Aorta (tissue), 5 donors: ENCODE data around the gene MRRF. TPM values are rescaled to one million over a fixed set of nuclear protein-coding genes. Genes with fewer than 3 reads are reported as not detected.
A peak's percentile ranks its signal among the peaks of the same experiment; 100 is the strongest.
"Not testable (repeated sequence)": the region's sequence is repeated elsewhere in the genome, so short reads cannot be mapped to it uniquely, and the experiment has no call there.

ENCODE experiments used
- ATAC-seq: fragments of 200-7000 bp; cut with Tn5 transposase; one replicate; pipeline ENCODE4 v1.9.1; 2022; ENCODE audit warnings: moderate library complexity; ENCODE audit not compliant: low FRiP score
- DNase-seq, 2 donors: peaks; one replicate each; pipeline ENCODE4 v3.0.0-alpha.2; 2020
- H3K27ac ChIP-seq, 2 donors: one replicate each; pipeline ENCODE4 v1.5.1; 2013; ENCODE audit warnings: low read length in 2 of 2, mild to moderate bottlenecking in 2 of 2, moderate library complexity in 2 of 2, control low read depth in 1 of 2, inconsistent platforms in 1 of 2, low read depth in 1 of 2
- H3K27me3 ChIP-seq, 2 donors: one replicate each; pipeline ENCODE4 v1.6.1; 2013; ENCODE audit warnings: control low read depth in 1 of 2, low read length in 1 of 2, mild to moderate bottlenecking in 1 of 2, moderate library complexity in 1 of 2; ENCODE audit not compliant: insufficient read depth in 2 of 2, control insufficient read depth in 1 of 2
- H3K36me3 ChIP-seq, 2 donors: one replicate each; pipeline ENCODE4 v1.6.1; 2013; ENCODE audit warnings: control low read depth in 1 of 2, low read length in 1 of 2, mild to moderate bottlenecking in 1 of 2; ENCODE audit not compliant: insufficient read depth in 2 of 2, control insufficient read depth in 1 of 2
- H3K4me1 ChIP-seq, 2 donors: one replicate each; pipeline ENCODE4 v1.6.1; 2013; ENCODE audit warnings: low read length in 2 of 2, control low read depth in 1 of 2, mild to moderate bottlenecking in 1 of 2, moderate library complexity in 1 of 2; ENCODE audit not compliant: insufficient read depth in 2 of 2, control insufficient read depth in 1 of 2
- H3K4me3 ChIP-seq, 2 donors: one replicate each; pipeline ENCODE4 v1.5.1; 2013; ENCODE audit warnings: low read length in 2 of 2, control low read depth in 1 of 2, mild to moderate bottlenecking in 1 of 2
- H3K9me3 ChIP-seq: one replicate; pipeline ENCODE4 v1.6.1; 2013; ENCODE audit warnings: mild to moderate bottlenecking, low read length; ENCODE audit not compliant: control insufficient read depth
- WGBS, 2 donors: extraction: QIAGEN DNeasy Blood & Tissue Kit; methylation state at CpG; one replicate each; pipeline ENCODE4 v1.1.7; 2013; 5-methylcytosine and 5-hydroxymethylcytosine counted together
- intact Hi-C, 2 donors: fragments of 100-400 bp; cut with DNase I; formaldehyde crosslinking; loops; one replicate each; pipeline versions ENCODE4 v1.14.2 to v1.15.0; 2022
- polyA plus RNA-seq, 2 donors: library from polyadenylated mRNA; stranded (reverse); fragments of 200-250 nt; gene quantifications; one replicate each; pipeline ENCODE4 v1.2.3, GENCODE V29; 2013
- total RNA-seq, 2 donors: library from RNA; stranded (reverse); fragmentation: NEBNext Ultra II Directional; extraction: Animal tissue kit (Norgen Biotek cat#: 25700); gene quantifications; one replicate each; pipeline ENCODE4 v1.2.1, GENCODE V29; 2021
- donor health status: healthy with polysubstance abuse.
- donor health status: Bipolar disorder and iron deficiency.
- donor health status: DM: no; HTN: no; CAD: no.
- donor health status: DM: no; HTN: no; CAD: no.
- donor health status: DM: yes; HTN: yes; CAD: no.

The MRRF gene
- total and polyA plus RNA-seq, 4 donors, result 18.7 to 28.7 (median 20.5) TPM

GRCh38 chr9:122348791-122349190 is 84.1 kb downstream of the MRRF start:
- no peak for ATAC-seq
- H3K9me3 ChIP-seq, result no peaks in the 10 kb centered on the region
- no peak overlapping the region for H3K27ac ChIP-seq
- 78 to 83% methylated on average over 2 of the region's 2 CpGs for WGBS, 2 donors
- no peaks in the 10 kb centered on the region for H3K27me3 ChIP-seq
- DNase-seq, result no peak
- H3K4me1 ChIP-seq, result no peaks in the 10 kb centered on the region
- no peak overlapping the region for H3K4me3 ChIP-seq
- H3K36me3 ChIP-seq, result no peaks in the 10 kb centered on the region
- intact Hi-C loops, result loop anchor here in 1 of 2 donors (10.0 kb wide), 1 partner anchor 106 kb away; no protein-coding TSS in a partner anchor

GRCh38 chr9:122349201-122349600 is 84.5 kb downstream of the MRRF start:
- ATAC-seq (no peak), DNase-seq (peak in 1 of 2 donors; percentile 25)
- no peak overlapping the region for H3K27ac ChIP-seq
- intact Hi-C loops, result loop anchor here in 1 of 2 donors (10.0 kb wide), 1 partner anchor 106 kb away; no protein-coding TSS in a partner anchor
- H3K36me3 ChIP-seq, result no peaks in the 10 kb centered on the region
- no peaks in the 10 kb centered on the region for H3K27me3 ChIP-seq
- H3K4me3 ChIP-seq, result no peak overlapping the region
- no peaks in the 10 kb centered on the region for H3K4me1 ChIP-seq
- 84 to 85% methylated on average over 4 of the region's 4 CpGs for WGBS, 2 donors
- no peaks in the 10 kb centered on the region for H3K9me3 ChIP-seq

- no peak overlapping the region for H3K4me3 ChIP-seq
- H3K27me3 ChIP-seq, result no peaks in the 10 kb centered on the region
- intact Hi-C loops, result loop anchor here (1.0 to 5.0 kb wide), 4 partner anchors 225 to 462 kb away; no protein-coding TSS in a partner anchor
- no peak overlapping the region for H3K27ac ChIP-seq
- no peaks in the 10 kb centered on the region for H3K36me3 ChIP-seq
- no peaks in the 10 kb centered on the region for H3K9me3 ChIP-seq
- WGBS, 2 donors, result 35 to 38% methylated on average over 11 of the region's 11 CpGs
- DNase-seq (peak; percentile 87 to 94), ATAC-seq (peak; percentile 86)
- H3K4me1 ChIP-seq, result no peaks in the 10 kb centered on the region
Measured at GRCh38 chr9:122350577-122351355, 86.1 kb downstream of the MRRF start.

GRCh38 chr9:122354536-122355199 is 90.0 kb downstream of the MRRF start:
- Histone ChIP-seq H3K36me3 (no peaks in the 10 kb centered on the region), H3K27me3 (no peaks in the 10 kb centered on the region), H3K4me1 (no peaks in the 10 kb centered on the region), H3K9me3 (no peaks in the 10 kb centered on the region), H3K4me3 (no peak overlapping the region), H3K27ac (no peak overlapping the region)
- DNase-seq, result peak in 1 of 2 donors; percentile 82
- no peak for ATAC-seq
- 89 to 90% methylated on average over 8 of the region's 8 CpGs for WGBS, 2 donors
- intact Hi-C loops, result loop anchor here in 1 of 2 donors (5.0 kb wide), 1 partner anchor 458 kb away; no protein-coding TSS in a partner anchor

GRCh38 chr9:122355336-122355875 is 90.7 kb downstream of the MRRF start:
- DNase-seq (no peak), ATAC-seq (no peak)
- Histone ChIP-seq H3K4me1 (no peaks in the 10 kb centered on the region), H3K4me3 (no peak overlapping the region), H3K36me3 (no peaks in the 10 kb centered on the region), H3K27me3 (no peaks in the 10 kb centered on the region), H3K9me3 (no peaks in the 10 kb centered on the region), H3K27ac (no peak overlapping the region)
- WGBS, 2 donors, result 91 to 94% methylated on average over 4 of the region's 4 CpGs
- intact Hi-C loops, result no loop called here

GRCh38 chr9:122356627-122357026 is 91.9 kb downstream of the MRRF start:
- no peaks in the 10 kb centered on the region for H3K9me3 ChIP-seq
- H3K27me3 ChIP-seq, result no peaks in the 10 kb centered on the region
- H3K27ac ChIP-seq, result no peak overlapping the region
- H3K36me3 ChIP-seq, result no peaks in the 10 kb centered on the region
- no peak overlapping the region for H3K4me3 ChIP-seq
- intact Hi-C loops, result no loop called here
- peak in 1 of 2 donors; percentile 31 for DNase-seq
- WGBS, 2 donors, result 26 to 43% methylated on average over 2 of the region's 2 CpGs
- no peak for ATAC-seq
- H3K4me1 ChIP-seq, result no peaks in the 10 kb centered on the region

GRCh38 chr9:122360891-122361290 is 96.2 kb downstream of the MRRF start:
- WGBS, 2 donors, result 82 to 83% methylated on average over 8 of the region's 8 CpGs
- H3K4me1 ChIP-seq, result no peaks in the 10 kb centered on the region
- H3K27me3 ChIP-seq, result no peaks in the 10 kb centered on the region
- H3K9me3 ChIP-seq, result no peaks in the 10 kb centered on the region
- no peaks in the 10 kb centered on the region for H3K36me3 ChIP-seq
- intact Hi-C loops, result no loop called here
- no peak for ATAC-seq
- H3K27ac ChIP-seq, result no peak overlapping the region
- no peak overlapping the region for H3K4me3 ChIP-seq
- peak in 1 of 2 donors; percentile 52 for DNase-seq

GRCh38 chr9:122363131-122363530 is 98.4 kb downstream of the MRRF start:
- H3K27ac ChIP-seq, ATAC-seq, H3K4me3 ChIP-seq, intact Hi-C loops, H3K9me3 ChIP-seq, H3K4me1 ChIP-seq, H3K36me3 ChIP-seq, H3K27me3 ChIP-seq: not testable (repeated sequence)
- DNase-seq, result peak in 1 of 2 donors; percentile 31
- 92 to 96% methylated on average over 12 of the region's 12 CpGs for WGBS, 2 donors
